Measurements from ENCODE around the gene IL4R. TPM values are rescaled to one million over a fixed set of nuclear protein-coding genes. Genes with fewer than 3 reads are reported as not detected.
A peak's percentile ranks its signal among the peaks of the same experiment; 100 is the strongest.

Gene IL4R
- total and polyA plus RNA-seq, 9 donors = 11.3 to 39.5 (median 17.4) TPM

GRCh38 chr16:27315333-27316037 lies 1.7 kb downstream of the IL4R start:
- TF ChIP-seq POLR2A (IDR thresholded peaks at IDR 0.05) = no peak
- no peak for TF ChIP-seq CTCF (IDR thresholded peaks at IDR 0.05)
- TF ChIP-seq EP300 (IDR thresholded peaks at IDR 0.05) = peak; percentile 84
- H3K27ac ChIP-seq = no peak overlapping the region
- H3K4me1 ChIP-seq (ENCODE audit: insufficient read depth) = peaks cover 5% of the 10 kb centered on the region
- peak in 1 of 5 donors; percentile 65 for DNase-seq
- WGBS, 3 donors = 43 to 53% (median 51%) methylated on average over 9 of the region's 9 CpGs
- H3K36me3 ChIP-seq = no peaks in the 10 kb centered on the region
- intact Hi-C loops (cut with DNase I) = no loop called here
- peak overlapping the region; percentile 90 for H3K4me3 ChIP-seq
- H3K9me3 ChIP-seq = no peaks in the 10 kb centered on the region
- H3K27me3 ChIP-seq = no peaks in the 10 kb centered on the region

GRCh38 chr16:27316038-27316680 lies 2.4 kb downstream of the IL4R start:
- H3K27ac ChIP-seq = no peak overlapping the region
- H3K4me3 ChIP-seq = no peak overlapping the region
- no peak for DNase-seq
- H3K9me3 ChIP-seq = no peaks in the 10 kb centered on the region
- H3K36me3 ChIP-seq = no peaks in the 10 kb centered on the region
- WGBS, 3 donors = 72 to 78% (median 77%) methylated on average over 8 of the region's 8 CpGs
- intact Hi-C loops (cut with DNase I) = no loop called here
- no peak for TF ChIP-seq CTCF (IDR thresholded peaks at IDR 0.05)
- no peak for TF ChIP-seq POLR2A (IDR thresholded peaks at IDR 0.05)
- no peak for TF ChIP-seq EP300 (IDR thresholded peaks at IDR 0.05)
- H3K4me1 ChIP-seq (ENCODE audit: insufficient read depth) = peaks cover 5% of the 10 kb centered on the region
- H3K27me3 ChIP-seq = no peaks in the 10 kb centered on the region

- H3K4me1 ChIP-seq (ENCODE audit: insufficient read depth) = peaks cover 5% of the 10 kb centered on the region
- no peak overlapping the region for H3K4me3 ChIP-seq
- H3K36me3 ChIP-seq = no peaks in the 10 kb centered on the region
- 53 to 56% (median 55%) methylated on average over 7 of the region's 7 CpGs for WGBS, 3 donors
- peak in 1 of 5 donors; percentile 18 for DNase-seq
- no peak for TF ChIP-seq CTCF (IDR thresholded peaks at IDR 0.05)
- TF ChIP-seq POLR2A (IDR thresholded peaks at IDR 0.05) = no peak
- no peak for TF ChIP-seq EP300 (IDR thresholded peaks at IDR 0.05)
- H3K27ac ChIP-seq = no peak overlapping the region
- H3K9me3 ChIP-seq = no peaks in the 10 kb centered on the region
- H3K27me3 ChIP-seq = no peaks in the 10 kb centered on the region
- intact Hi-C loops (cut with DNase I) = no loop called here
These were observed 3.5 kb downstream of the IL4R start for GRCh38 chr16:27317320-27317719.

- intact Hi-C loops (cut with DNase I) = no loop called here
- Histone ChIP-seq H3K9me3 (no peaks in the 10 kb centered on the region), H3K4me1 (ENCODE audit: insufficient read depth) (peaks cover 5% of the 10 kb centered on the region), H3K27ac (no peak overlapping the region), H3K4me3 (no peak overlapping the region), H3K27me3 (no peaks in the 10 kb centered on the region), H3K36me3 (no peaks in the 10 kb centered on the region)
- WGBS, 3 donors = 64 to 77% (median 70%) methylated on average over 10 of the region's 10 CpGs
- no peak for DNase-seq
- TF ChIP-seq CTCF (IDR thresholded peaks at IDR 0.05) (no peak), EP300 (IDR thresholded peaks at IDR 0.05) (no peak), POLR2A (IDR thresholded peaks at IDR 0.05) (no peak)
These were observed 4.1 kb downstream of the IL4R start for GRCh38 chr16:27317738-27318391.
